Astrocyte of the spinal cord (primary cell): ENCODE measurements around the gene FH.
A peak's percentile ranks its signal among the peaks of the same experiment; 100 is the strongest.

Source experiments
- DNase-seq: peaks from one replicate; pipeline ENCODE4 v3.0.0; 2011; ENCODE audit warnings: low read depth, low spot score
- H3K4me3 ChIP-seq: 2 replicates; pipeline ENCODE4 v1.5.1; 2011; ENCODE audit warnings: low read depth, mild to moderate bottlenecking, low read length, moderate library complexity
- in situ Hi-C: cut with HindIII; loops from 2 replicates; pipeline ENCODE4 v1.10.0; 2017; ENCODE audit warnings: low sequenced_read_pairs
- TF ChIP-seq, protein P1 (sequence below): IDR thresholded peaks from 2 replicates; pipeline ENCODE4 v1.5.1; 2012; ENCODE audit warnings: low read depth, mild to moderate bottlenecking, low read length, inconsistent platforms

FH gene

DNA sequence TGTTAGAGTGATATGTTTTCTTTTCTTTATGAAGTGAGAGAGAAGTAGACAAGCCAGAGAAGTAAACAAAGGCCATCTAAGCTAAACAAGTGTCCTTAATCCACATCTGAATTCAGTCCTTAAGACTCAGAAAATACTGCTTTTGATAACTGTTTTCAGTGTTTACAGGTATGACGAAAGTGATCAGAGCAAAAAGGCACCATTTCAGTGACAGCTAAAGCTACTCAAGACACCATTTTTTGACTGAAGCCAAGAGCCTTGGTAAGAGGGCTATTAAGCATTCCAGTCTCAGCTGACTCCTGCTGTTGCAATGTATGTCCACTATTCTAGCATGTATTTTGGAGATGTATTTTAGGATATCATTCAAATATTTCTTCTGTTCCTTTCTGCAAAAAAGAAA is 16.7 kb upstream of the FH start:
- TF ChIP-seq, protein P1, sequence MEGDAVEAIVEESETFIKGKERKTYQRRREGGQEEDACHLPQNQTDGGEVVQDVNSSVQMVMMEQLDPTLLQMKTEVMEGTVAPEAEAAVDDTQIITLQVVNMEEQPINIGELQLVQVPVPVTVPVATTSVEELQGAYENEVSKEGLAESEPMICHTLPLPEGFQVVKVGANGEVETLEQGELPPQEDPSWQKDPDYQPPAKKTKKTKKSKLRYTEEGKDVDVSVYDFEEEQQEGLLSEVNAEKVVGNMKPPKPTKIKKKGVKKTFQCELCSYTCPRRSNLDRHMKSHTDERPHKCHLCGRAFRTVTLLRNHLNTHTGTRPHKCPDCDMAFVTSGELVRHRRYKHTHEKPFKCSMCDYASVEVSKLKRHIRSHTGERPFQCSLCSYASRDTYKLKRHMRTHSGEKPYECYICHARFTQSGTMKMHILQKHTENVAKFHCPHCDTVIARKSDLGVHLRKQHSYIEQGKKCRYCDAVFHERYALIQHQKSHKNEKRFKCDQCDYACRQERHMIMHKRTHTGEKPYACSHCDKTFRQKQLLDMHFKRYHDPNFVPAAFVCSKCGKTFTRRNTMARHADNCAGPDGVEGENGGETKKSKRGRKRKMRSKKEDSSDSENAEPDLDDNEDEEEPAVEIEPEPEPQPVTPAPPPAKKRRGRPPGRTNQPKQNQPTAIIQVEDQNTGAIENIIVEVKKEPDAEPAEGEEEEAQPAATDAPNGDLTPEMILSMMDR = no peak
- H3K4me3 ChIP-seq = no peak overlapping the region
- DNase-seq = no peak
- in situ Hi-C loops = no loop called here

GRCh38 chr1:241533326-241534115 is 14.0 kb upstream of the FH start:
- TF ChIP-seq, protein P1 = no peak
- DNase-seq = no peak
- in situ Hi-C loops = no loop called here
- H3K4me3 ChIP-seq = no peak overlapping the region

DNA sequence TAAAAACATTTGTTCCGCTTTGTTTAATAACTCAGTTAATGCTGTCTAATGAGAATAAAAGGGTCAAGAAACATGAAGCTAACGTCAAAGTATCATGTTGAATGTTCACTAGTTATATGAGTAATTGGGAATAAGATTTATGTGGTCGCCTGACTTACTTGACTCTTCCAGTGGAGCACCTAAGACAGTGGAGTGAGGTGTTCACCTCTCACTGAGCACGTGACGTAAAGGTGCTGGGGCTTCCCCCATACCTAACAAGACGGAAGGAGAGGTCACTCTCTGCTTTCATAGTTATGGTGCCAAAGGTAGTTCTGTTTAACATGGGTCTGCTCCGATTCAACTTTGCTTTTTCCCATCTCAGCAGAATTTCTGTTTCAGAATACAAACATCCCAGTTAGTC is 13.3 kb upstream of the FH start:
- TF ChIP-seq, protein P1 = no peak
- in situ Hi-C loops = no loop called here
- H3K4me3 ChIP-seq = no peak overlapping the region
- no peak for DNase-seq

DNA sequence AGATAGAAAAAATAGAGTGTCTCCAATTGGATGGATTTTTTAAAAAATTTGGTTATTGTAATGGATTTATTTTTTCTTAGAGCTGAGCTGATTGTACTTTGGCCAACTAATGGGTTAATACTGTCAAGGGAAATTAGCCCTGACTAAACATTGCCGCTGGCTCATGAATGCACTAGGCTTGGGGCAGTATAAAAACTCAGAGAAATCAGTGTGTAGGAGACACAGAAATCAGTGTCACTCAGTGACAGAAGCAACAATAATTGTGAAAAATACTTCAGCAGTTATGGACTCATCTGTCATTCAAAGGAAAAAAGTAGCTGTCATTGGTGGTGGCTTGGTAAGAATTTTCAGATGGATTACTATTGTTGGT is 12.6 kb upstream of the FH start, which contains the start of gene KMO:
Gene KMO (plus strand): TSS at position 217 of the 370 bp plus-strand sequence. CDS start 67 bp downstream, at position 284.
- DNase-seq = no peak
- peak within 1 kb of the TSS; percentile 52 for H3K4me3 ChIP-seq
- TF ChIP-seq, protein P1 = no peak
- in situ Hi-C loops = no loop called here

DNA sequence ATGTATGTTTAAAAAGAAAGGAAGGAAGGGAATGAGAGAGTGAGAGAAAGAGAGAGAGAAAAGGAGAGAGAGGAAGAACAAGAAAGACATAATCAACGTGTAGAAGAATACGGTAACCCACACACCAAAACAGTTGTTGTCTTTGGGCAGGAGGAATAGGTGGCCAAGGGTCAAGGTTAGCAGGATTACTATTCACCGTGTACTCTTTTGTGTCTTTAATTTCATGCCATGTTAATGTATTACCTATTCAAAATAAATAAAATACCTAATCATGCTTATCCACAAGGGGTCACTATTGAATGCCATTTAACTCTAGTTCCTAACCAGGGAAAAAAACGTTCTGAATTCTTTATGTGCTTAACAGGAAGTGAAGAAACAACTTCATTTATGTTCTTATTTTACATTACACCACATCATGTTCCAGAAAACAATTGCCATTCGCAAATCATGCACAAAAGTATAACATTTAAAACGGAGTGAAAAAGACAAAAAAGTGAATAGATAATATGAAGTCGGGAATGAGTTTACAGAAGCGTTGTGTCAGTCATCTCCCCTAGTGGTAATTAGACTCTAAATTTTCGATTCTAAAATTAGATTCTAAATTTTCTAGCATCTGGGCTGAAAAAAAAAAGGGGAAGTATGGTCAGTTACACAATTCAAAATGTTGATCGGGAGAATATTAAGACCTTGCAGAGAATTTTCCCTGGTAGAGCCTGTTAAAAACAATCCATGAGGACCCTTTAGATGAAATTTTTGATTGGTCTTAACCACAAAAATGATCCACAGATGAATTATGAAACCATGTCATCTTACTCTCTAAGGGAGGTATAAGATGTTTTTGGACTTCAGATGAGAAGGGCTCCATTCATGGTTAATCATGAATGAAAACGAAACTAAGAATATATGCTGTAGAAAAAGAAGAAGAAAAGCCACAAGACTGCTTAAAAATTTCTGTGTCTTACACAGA is 11.9 kb upstream of the FH start:
- in situ Hi-C loops = no loop called here
- TF ChIP-seq, protein P1 = peak; percentile 44
- peak; percentile 86 for DNase-seq
- peak overlapping the region; percentile 52 for H3K4me3 ChIP-seq

DNA sequence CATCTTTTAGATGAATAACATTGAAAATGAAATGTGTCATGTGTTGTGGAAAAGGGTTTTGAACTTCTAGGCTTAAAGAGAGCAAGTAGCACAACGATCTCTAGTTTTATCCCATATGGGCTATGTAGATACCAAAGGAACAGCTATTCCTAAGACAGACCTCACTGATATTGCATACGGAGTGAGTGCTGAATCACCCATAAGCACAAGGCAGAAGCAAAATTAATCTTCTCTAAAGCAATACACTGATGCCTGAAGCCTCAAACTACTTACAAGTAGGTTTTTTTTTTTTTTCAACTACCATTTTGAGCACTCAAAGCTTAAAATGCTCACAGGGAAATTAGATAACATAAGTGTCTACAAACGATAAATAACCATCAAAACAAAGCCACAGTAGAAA is 7.6 kb upstream of the FH start:
- in situ Hi-C loops = no loop called here
- no peak overlapping the region for H3K4me3 ChIP-seq
- TF ChIP-seq, protein P1 = no peak
- no peak for DNase-seq
